Sigmoid colon (tissue), 4 donors: ENCODE data around the gene PPM1J.
"Not testable (repeated sequence)": the region's sequence is repeated elsewhere in the genome, so short reads cannot be mapped to it uniquely, and the experiment has no call there.

Experiments
- CTCF ChIP-seq, 4 experiments: fragments of 450-650 bp in 3 of 4; fragments of 200-600 bp in 1 of 4; IDR thresholded peaks; one replicate each; pipeline ENCODE4 v1.5.1; 2016 to 2019; ENCODE audit warnings: antibody characterized with exemption in 4 of 4, mild to moderate bottlenecking in 3 of 4, moderate library complexity in 2 of 4
- EP300 ChIP-seq, 4 donors: sonication (generic); formaldehyde crosslinking; IDR thresholded peaks; one replicate each; pipeline ENCODE4 v1.6.1; 2017; ENCODE audit warnings: antibody characterized with exemption in 4 of 4
- POLR2A ChIP-seq, 2 donors: fragments of 450-650 bp; IDR thresholded peaks; one replicate each; pipeline ENCODE4 v1.6.1; 2016; ENCODE audit warnings: antibody characterized with exemption in 2 of 2, mild to moderate bottlenecking in 2 of 2, moderate library complexity in 2 of 2

- not testable (repeated sequence) for TF ChIP-seq CTCF, POLR2A, EP300 (IDR thresholded peaks at IDR 0.05)
Observed at GRCh38 chr1:112724240-112724639, 9.1 kb upstream of the PPM1J start.
